ENCODE data around the gene MTCL1.

DNA sequence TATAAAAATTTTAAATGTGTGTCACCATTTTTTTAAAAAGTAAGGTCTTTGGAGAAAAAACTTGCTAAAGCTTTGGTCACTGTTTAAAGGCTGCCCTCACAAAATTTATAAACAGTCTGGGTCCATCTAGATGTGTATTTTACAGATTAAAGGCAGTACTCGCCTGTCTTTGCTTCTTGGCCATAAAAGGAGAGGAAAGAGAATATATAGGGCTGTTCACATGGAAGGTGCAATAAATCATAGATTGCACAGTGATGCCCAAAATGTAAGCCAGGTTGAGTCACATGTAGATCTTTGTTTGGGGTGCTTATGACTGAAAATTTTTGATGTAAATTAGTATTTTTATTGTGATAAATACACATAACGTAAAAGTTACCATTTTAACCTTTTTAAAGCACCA is 55.6 kb downstream of the MTCL1 start:
- TF ChIP-seq SIN3A (IDR thresholded peaks at IDR 0.05; ENCODE audit: borderline replicate concordance, insufficient read depth, low read length), result no peak
- TF ChIP-seq, protein P1, sequence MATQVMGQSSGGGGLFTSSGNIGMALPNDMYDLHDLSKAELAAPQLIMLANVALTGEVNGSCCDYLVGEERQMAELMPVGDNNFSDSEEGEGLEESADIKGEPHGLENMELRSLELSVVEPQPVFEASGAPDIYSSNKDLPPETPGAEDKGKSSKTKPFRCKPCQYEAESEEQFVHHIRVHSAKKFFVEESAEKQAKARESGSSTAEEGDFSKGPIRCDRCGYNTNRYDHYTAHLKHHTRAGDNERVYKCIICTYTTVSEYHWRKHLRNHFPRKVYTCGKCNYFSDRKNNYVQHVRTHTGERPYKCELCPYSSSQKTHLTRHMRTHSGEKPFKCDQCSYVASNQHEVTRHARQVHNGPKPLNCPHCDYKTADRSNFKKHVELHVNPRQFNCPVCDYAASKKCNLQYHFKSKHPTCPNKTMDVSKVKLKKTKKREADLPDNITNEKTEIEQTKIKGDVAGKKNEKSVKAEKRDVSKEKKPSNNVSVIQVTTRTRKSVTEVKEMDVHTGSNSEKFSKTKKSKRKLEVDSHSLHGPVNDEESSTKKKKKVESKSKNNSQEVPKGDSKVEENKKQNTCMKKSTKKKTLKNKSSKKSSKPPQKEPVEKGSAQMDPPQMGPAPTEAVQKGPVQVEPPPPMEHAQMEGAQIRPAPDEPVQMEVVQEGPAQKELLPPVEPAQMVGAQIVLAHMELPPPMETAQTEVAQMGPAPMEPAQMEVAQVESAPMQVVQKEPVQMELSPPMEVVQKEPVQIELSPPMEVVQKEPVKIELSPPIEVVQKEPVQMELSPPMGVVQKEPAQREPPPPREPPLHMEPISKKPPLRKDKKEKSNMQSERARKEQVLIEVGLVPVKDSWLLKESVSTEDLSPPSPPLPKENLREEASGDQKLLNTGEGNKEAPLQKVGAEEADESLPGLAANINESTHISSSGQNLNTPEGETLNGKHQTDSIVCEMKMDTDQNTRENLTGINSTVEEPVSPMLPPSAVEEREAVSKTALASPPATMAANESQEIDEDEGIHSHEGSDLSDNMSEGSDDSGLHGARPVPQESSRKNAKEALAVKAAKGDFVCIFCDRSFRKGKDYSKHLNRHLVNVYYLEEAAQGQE (IDR thresholded peaks at IDR 0.05; ENCODE audit: insufficient read depth in 1 of 2, low read depth in 2 of 2, low read length in 2 of 2), result no peak
- TF ChIP-seq TAF1 (IDR thresholded peaks at IDR 0.05; ENCODE audit: borderline replicate concordance, insufficient read depth, low read length), result no peak

Data from PFSK-1 (cell line).